ENCODE data around the gene OR13H1. TPM values are rescaled to one million over a fixed set of nuclear protein-coding genes. Genes with fewer than 3 reads are reported as not detected.
"Not testable (repeated sequence)": the region's sequence is repeated elsewhere in the genome, so short reads cannot be mapped to it uniquely, and the experiment has no call there.

Gene OR13H1
- total RNA-seq, 2 donors from 2014 or later = not detected

- TF ChIP-seq CTCF (conservative IDR thresholded peaks at IDR 0.05) = no peak
Measured at GRCh38 chrX:131577999-131578734, 34.3 kb downstream of the OR13H1 start.

GRCh38 chrX:131578735-131579367 is 35.0 kb downstream of the OR13H1 start:
- H3K4me3 Mint-ChIP-seq = peak overlapping the region; percentile 97
- Histone ChIP-seq H3K4me3 (ENCODE audit: low read length) (peak overlapping the region; percentile 95), H3K9ac (ENCODE audit: extremely low read depth, low read length, poor library complexity, severe bottlenecking) (peak overlapping the region; percentile 71)
- H3K36me3 Mint-ChIP-seq (ENCODE audit: low read depth); H3K36me3 ChIP-seq (ENCODE audit: control insufficient read depth, insufficient read depth, low read length); H3K4me1 ChIP-seq (ENCODE audit: control insufficient read depth, insufficient read depth, low read length); H3K27ac ChIP-seq (ENCODE audit: low read depth, low read length); H3K27me3 ChIP-seq (ENCODE audit: control insufficient read depth, insufficient read depth, low read length, poor library complexity, severe bottlenecking); H3K27me3 Mint-ChIP-seq (ENCODE audit: insufficient read depth); H3K9me3 ChIP-seq (ENCODE audit: control insufficient read depth, low read length): not testable (repeated sequence)
- WGBS, 2 experiments (ENCODE audit: insufficient coverage in 1 of 2, insufficient read length in 1 of 2) = 0% methylated on average over 8 of the region's 34 CpGs; no CpG with 5 or more reads in 1 of the 2 experiments
- peaks cover 13% of the 10 kb centered on the region for H3K4me1 Mint-ChIP-seq
- DNase-seq = peak; percentile 80
- peak overlapping the region; percentile 100 for H3K27ac Mint-ChIP-seq
- H3K9me3 Mint-ChIP-seq = peaks cover 23% of the 10 kb centered on the region

More at GRCh38 chrX:131577999-131578734, 34.3 kb downstream of the OR13H1 start:
- WGBS, 2 experiments (ENCODE audit: insufficient coverage in 1 of 2, insufficient read length in 1 of 2) = 20 to 43% methylated on average over 1 to 8 of the region's 11 CpGs
- Mint-ChIP-seq H3K4me1 (peaks cover 19% of the 10 kb centered on the region), H3K27me3 (ENCODE audit: insufficient read depth) (no peaks in the 10 kb centered on the region), H3K27ac (peak overlapping the region; percentile 100), H3K9me3 (peaks cover 21% of the 10 kb centered on the region), H3K36me3 (ENCODE audit: low read depth) (peaks cover 5% of the 10 kb centered on the region), H3K4me3 (peak overlapping the region; percentile 97)
- Histone ChIP-seq H3K4me3 (ENCODE audit: low read length) (peak overlapping the region; percentile 95), H3K27me3 (ENCODE audit: control insufficient read depth, insufficient read depth, low read length, poor library complexity, severe bottlenecking) (no peaks in the 10 kb centered on the region), H3K9ac (ENCODE audit: extremely low read depth, low read length, poor library complexity, severe bottlenecking) (peak overlapping the region; percentile 71), H3K27ac (ENCODE audit: low read depth, low read length) (no peak overlapping the region), H3K36me3 (ENCODE audit: control insufficient read depth, insufficient read depth, low read length) (no peaks in the 10 kb centered on the region), H3K9me3 (ENCODE audit: control insufficient read depth, low read length) (no peaks in the 10 kb centered on the region), H3K4me1 (ENCODE audit: control insufficient read depth, insufficient read depth, low read length) (no peaks in the 10 kb centered on the region)
- no peak for DNase-seq

- Histone ChIP-seq H3K27me3 (ENCODE audit: control insufficient read depth, insufficient read depth, low read length, poor library complexity, severe bottlenecking) (no peaks in the 10 kb centered on the region), H3K27ac (ENCODE audit: low read depth, low read length) (no peak overlapping the region), H3K9me3 (ENCODE audit: control insufficient read depth, low read length) (no peaks in the 10 kb centered on the region), H3K9ac (ENCODE audit: extremely low read depth, low read length, poor library complexity, severe bottlenecking) (no peak overlapping the region), H3K4me1 (ENCODE audit: control insufficient read depth, insufficient read depth, low read length) (no peaks in the 10 kb centered on the region), H3K36me3 (ENCODE audit: control insufficient read depth, insufficient read depth, low read length) (no peaks in the 10 kb centered on the region), H3K4me3 (ENCODE audit: low read length) (no peak overlapping the region)
- Mint-ChIP-seq H3K9me3 (peaks cover 3% of the 10 kb centered on the region), H3K36me3 (ENCODE audit: low read depth) (no peaks in the 10 kb centered on the region), H3K4me1 (no peaks in the 10 kb centered on the region), H3K27ac (no peak overlapping the region), H3K4me3 (no peak overlapping the region), H3K27me3 (ENCODE audit: insufficient read depth) (no peaks in the 10 kb centered on the region)
- TF ChIP-seq CTCF (conservative IDR thresholded peaks at IDR 0.05) = no peak
- 96 to 100% methylated on average over 1 to 2 of the region's 4 CpGs for WGBS, 2 experiments (ENCODE audit: insufficient coverage in 1 of 2, insufficient read length in 1 of 2)
- no peak for DNase-seq
Measured at GRCh38 chrX:131588995-131589394, 45.1 kb downstream of the OR13H1 start.

All from endodermal cell (in vitro differentiated cells).